T1000 (cell line): Measurements from ENCODE around the gene TMEM141.

ENCODE experiments used
- DNase-seq: peaks from one replicate; lab custom pipeline; 2025; ENCODE audit warnings: mixed read lengths; lab: John Stamatoyannopoulos, UW

The TMEM141 gene

DNA sequence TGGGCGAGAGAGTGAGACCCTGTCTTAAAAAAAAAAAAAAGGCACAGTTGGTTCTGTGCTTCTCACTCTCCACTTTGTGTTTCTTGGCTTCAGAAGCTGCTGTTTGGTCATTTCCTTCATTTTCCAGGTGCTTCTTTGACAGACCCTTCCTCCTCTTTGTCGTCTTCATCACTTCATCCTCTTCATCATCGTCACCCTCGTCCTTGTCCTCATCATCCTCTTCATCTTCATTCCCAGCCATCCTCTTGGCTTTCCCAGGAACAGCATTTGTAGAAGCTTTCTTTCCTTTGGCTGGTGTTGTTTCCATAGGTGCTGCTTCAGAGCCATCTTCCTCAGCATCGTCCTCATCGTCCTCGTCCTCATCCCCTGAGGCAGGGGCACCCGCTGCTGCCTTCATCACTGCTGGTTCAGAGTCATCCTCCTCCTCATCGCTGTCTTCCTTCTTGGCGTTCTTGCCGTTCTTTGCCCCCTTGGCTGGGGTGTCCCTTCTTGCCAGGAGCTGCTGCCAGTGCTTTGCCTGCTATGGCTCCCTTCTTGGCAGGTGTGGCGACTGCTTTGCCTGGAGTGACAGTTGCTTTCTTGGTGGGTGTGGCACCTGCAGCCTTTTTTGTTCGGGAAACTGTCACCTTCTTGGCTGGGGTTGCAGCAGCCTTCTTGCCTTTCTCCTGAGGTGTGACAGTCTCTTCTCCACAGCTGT lies 23.7 kb downstream of the TMEM141 start:
- DNase-seq = no peak

GRCh38 chr9:136815422-136815782 lies 24.3 kb downstream of the TMEM141 start:
- no peak for DNase-seq

DNA sequence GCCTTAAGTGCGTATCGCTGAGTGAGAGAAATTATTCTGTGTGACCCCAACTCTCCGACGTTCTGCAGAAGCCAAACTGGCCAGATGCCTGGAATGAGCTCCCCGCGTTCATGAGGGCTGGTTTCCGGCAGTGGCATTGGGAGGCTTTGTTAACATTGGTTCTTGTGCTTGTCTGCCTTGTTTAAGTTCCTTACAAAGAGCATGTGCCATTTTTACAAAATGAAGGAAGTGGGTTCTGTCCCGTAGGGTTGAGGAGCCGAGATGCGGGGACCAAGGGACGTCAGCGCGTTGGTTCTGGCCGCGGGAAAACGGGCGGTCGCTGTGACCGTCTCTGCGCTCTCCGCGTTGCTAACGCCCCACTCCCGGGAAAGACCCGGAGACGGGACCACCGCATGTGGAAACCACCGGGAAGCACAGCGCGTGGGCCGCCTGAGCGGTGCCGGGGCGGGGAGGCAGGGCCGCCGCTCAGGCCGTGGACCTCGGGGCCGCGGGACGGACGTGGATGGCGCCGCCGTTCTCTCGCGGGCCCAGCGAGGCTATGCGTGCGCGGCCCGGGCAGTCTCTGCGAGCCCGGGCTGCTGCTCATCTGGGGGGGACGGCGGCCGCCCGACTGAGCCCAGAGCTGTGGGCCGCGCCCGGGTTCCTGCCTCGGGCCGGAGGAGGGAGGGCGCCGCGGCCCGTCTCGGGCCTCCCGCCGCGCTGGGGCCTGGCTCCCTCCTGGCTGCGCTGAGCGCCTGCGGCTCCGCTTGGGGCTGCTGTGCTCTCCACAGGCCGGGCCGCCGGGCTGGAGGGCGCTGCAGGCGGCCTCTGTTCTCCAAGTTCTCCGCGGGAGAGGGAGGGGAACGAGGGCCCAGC lies 30.1 kb downstream of the TMEM141 start:
- DNase-seq = no peak

DNA sequence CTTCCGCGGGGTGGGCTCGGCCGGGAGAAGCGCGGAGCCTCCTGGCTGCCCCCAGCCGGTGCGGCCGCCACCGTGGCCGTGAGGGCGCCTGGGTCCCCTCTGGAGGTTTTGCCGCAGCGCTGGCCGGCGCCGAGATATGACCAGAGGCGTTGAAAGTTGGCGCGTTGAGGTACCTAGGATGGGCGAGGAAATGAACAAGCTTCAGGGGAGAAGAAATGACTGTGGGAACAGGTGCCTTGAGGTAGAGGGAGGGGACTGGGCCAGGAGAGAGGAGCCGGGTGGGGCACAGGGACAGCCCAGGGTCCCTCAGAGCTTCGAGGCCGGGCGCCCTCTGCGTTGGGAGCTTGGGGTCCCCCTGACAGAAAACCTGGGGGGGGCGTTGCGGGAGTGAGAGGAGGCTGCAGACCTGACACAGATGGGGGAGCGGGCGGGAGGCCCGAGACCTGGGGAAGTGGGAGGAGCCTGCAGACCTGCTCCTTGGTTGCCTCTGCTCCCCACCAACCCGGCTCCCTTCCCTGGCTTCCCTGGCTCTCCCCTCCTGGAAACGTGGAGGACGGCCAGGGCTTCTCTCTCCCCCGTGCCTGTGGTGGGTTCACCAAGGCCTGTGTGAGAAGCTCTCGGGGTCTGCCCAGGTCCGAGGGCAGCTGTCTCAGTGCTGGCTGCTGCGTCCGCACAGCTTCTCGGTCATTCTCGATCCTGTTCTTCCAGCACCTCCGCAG lies 30.8 kb downstream of the TMEM141 start:
- DNase-seq = no peak

- DNase-seq = no peak
Observed at GRCh38 chr9:136823136-136824046, 32.2 kb downstream of the TMEM141 start.

DNA sequence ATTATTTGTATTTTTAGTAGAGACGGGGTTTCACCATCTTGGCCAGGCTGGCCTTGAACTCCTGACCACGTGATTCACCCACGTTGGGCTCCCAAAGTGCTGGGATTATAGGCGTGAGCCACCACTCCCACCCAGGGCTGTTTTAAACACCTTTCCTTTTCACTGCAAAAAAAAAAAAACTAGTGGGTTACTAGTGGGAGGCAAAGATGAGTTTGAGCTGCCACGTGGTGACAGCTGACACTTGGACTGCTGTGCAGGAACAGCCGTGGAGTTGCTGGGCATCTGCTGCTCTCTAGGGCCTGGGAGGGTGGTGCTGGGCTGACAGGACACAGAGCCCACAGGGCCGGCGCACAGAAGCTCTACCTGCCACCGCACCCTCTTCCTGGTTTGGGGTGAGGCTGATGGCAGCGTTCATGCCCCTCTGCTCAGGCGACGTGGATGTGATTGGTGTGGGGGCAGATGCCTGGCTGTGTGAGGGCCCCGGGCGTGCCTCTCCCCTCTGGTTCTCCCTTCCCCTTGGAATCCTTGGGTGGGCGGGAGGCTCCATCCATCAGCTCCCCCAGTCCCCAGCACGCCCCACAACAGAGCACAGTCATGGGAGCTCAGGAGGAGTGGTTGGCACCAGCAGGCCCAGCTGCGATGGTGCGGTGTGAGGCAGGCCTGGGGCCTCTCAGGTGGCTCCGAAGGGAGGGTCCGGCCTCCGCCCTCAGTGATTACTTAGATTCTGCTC lies 33.5 kb downstream of the TMEM141 start:
- DNase-seq = no peak

DNA sequence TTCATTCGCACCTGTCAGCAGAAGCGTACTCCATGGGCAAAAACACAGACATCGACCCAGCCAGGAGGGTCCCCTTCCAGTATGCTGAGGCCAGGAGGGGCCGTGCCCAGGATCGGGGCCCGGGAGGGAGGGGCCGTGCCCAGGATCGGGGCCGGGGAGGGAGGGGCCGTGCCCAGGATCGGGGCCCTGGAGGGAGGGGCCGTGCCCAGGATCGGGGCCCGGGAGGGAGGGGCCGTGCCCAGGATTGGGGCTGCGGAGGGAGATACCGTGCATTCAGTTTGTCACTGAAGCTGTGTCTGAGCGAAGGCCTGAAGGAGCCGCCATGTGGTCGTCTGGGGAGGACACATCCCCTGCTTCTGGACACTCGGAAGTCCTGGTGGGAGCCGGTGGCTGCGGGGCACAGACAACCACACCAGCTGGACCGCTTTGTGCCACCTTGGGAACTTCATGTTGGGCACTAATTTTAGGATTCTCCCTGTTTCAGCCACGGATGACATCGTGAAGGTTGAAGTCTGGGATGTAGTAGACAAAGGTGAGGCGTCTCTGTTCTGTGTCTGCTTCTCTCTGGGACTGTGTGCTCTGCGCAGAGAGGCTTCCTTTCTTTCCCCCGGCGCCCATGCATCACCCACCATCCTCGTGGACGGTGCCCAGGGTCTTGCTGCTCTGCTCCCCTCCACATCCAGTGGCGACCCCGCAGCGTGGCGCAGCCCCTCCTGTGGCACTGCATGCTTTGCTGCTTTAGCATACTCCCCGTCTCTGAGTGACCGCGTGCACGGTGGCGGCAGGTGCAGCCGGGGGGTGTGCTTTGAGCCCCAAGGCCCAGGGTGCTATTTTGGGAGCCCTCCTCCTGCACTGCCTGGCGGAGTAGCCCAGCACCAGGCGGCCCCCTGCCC lies 34.4 kb downstream of the TMEM141 start:
- DNase-seq = no peak

DNA sequence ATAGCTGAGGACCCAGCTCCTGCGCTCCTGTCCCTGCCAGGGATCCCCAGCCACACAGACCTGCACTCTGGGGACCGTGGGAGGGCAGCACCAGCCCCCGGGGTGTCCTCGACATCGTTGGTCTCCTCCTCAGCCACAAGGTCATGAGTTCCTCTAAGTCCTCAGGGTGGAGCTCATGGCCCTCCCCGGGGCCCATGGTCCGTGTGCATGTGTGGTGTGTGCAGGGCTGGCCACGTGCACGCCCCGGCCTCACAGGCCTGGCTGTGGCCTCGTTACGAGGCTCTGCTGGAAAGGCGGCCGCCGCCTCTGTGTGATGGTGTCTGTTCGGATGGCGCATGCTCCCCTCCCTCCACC lies 35.0 kb downstream of the TMEM141 start:
- DNase-seq = no peak

- no peak for DNase-seq
Observed at GRCh38 chr9:136826703-136827582, 35.8 kb downstream of the TMEM141 start.

- no peak for DNase-seq
Observed at GRCh38 chr9:136827794-136828473, 36.8 kb downstream of the TMEM141 start.

DNA sequence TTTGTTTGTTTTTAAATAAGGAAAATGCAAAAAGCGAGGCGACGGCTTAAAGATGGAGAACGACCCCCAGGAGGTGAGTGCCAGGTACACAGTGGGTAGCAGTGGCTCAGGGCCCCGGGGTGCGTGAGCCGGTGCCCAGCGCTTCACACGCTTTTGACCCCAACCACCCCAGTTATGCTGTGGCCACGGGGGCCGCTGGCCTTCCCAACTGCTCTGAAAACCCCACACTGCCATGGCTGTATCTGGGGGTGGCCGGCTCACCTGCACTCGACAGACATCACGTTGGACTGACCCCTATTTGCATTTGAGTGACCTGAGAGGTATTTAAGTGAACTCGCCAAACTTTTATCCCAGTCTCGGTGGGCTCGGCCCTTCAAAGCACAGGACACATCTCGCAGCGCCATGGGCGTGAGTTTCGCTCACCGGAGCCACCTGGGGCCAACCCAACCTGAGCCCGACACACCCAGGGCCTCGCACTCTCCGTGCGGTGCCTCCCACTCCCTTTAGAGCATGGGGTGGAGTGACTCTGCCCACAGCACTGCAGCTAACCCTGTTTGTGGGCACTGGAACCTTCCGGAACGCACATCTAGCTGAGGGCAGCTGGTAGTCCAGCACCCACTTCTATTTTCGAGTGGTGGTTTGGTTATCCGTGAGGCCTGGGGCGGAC lies 37.5 kb downstream of the TMEM141 start:
- no peak for DNase-seq

- DNase-seq = no peak
Observed at GRCh38 chr9:136829412-136829811, 38.3 kb downstream of the TMEM141 start.

DNA sequence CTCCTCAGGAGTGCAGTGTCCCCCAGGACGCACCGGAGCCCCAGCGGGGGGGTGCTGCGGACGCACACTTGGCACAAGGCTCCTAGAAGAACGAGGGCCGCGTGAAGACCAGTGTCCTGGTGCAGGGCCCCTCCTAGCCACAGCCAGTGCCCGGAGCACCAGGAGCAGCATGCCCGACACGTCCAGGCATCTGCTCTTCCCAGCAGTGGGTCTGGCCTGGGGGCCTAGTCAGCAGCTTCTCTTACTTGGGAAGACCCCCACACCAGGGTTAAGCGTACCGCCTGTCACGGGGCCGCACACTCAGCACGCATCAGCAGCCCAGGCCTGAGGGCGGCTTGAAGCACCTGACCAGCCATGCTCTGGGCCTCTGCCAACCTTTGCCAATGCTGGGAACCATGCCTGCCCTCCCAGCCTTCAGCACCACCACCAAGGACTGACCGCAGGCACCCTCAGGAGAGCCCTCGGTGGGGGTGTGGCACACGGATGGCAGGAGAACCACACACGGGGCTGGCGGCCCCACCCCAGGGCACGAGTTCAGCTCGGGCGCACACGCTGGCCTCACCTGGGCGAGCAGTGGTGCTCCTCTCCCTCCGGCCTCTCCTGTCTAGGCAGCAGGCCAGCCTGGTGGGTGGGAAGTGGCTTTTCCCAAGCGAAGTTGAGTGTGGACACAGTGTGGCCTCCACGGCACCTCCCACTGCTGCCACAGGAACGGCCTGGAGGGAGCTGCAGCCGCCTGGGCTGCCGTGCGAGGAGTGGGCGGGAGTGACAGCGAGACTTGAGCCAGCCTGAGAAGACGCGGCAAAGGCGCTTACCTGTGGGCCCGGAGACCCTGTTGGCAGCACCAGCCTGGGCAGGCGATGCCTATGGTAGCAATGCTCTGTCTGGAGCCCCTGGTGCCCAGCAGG lies 39.1 kb downstream of the TMEM141 start:
- DNase-seq = no peak

- no peak for DNase-seq
Observed at GRCh38 chr9:136831002-136831719, 40.0 kb downstream of the TMEM141 start.

- DNase-seq = no peak
Observed at GRCh38 chr9:136831720-136832104, 40.6 kb downstream of the TMEM141 start.

DNA sequence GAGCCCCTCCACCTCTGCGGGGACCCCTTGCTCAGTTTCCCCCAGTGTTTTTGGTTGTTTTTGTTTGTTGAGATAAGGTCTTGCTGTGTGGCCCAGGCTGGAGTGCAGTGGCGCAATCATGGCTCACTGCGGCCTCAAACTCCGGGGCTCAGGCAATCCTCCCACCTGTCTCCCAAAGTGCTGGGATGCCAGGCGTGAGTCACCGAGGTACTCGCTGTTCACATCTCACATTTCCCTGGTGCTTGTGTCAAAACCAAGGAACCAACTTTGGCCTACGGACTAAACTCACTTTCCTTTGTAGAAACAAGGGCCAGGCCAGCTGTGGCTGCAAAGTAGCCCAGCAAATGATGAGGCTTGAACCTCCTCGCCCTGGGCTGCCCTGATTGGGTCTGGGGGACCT lies 41.4 kb downstream of the TMEM141 start:
- DNase-seq = no peak
